Measurements from ENCODE around the gene DHX40. TPM values are rescaled to one million over a fixed set of nuclear protein-coding genes. Genes with fewer than 3 reads are reported as not detected.
A peak's percentile ranks its signal among the peaks of the same experiment; 100 is the strongest.

Gene DHX40
- total and polyA plus RNA-seq, 2 of the 13 experiments (the other 11 are each of a cell fraction or from before 2014, with no cell fraction given), result 22.2 to 37.0 TPM

- ChIA-PET POLR2A (no interaction called here), CTCF (ENCODE audit: low intra/inter-chr PET ratio, low total read pairs) (interaction anchor here (1.4 to 1.5 kb wide), 2 partner anchors 37 to 248 kb away, joined by 3 to 4 read pairs; no protein-coding TSS in a partner anchor)
- H3K27ac ChIP-seq (ENCODE audit: extremely low read length, insufficient read depth, low read length), result no peak overlapping the region
- H3K4me2 ChIP-seq (ENCODE audit: low read depth, low read length), result no peak overlapping the region
- DNase-seq (ENCODE audit: low spot score), result peak; percentile 17
- no peaks in the 10 kb centered on the region for H4K20me1 ChIP-seq (ENCODE audit: insufficient read depth, low read length)
- H2AFZ ChIP-seq (ENCODE audit: low read length), result no peak overlapping the region
- in situ Hi-C loops (cut with HindIII; ENCODE audit: extremely low pct_ligation_motif_present, low pct_unique_long_range_greater_than_20kb) (no loop called here), intact Hi-C loops (cut with micrococcal nuclease; ENCODE audit: unreplicated experiment) (loop anchor here (2.0 kb wide), 2 partner anchors 38 to 248 kb away; no protein-coding TSS in a partner anchor)
- ATAC-seq, result no peak
- no peak overlapping the region for H3K9ac ChIP-seq (ENCODE audit: insufficient read depth, low read depth, low read length)
- no peak for FAIRE-seq
- peaks cover 0 to 10% of the 10 kb centered on the region in 2 experiments; a peak in 1 of 5 replicates for H3K27me3 ChIP-seq (ENCODE audit: control insufficient read depth in 1 of 2, insufficient read depth in 2 of 2, low read length in 2 of 2)
- TF ChIP-seq CTCF (CRISPR knock-in tag; IDR thresholded peaks at IDR 0.05) (peak; percentile 35; the same call in 1 of the 2 replicates), STAG1 (CRISPR knock-in tag; IDR thresholded peaks at IDR 0.05) (peak; percentile 56), ZNF543 (CRISPR knock-in tag; IDR thresholded peaks at IDR 0.05) (no peak)
- H3K9me3 ChIP-seq (ENCODE audit: low read length), result no peaks in the 10 kb centered on the region
- peaks cover 18% of the 10 kb centered on the region for H3K4me1 ChIP-seq (ENCODE audit: insufficient read depth, low read length)
- H3K36me3 ChIP-seq (replicated peaks in 1 of 2; ENCODE audit: control insufficient read depth in 1 of 2, insufficient read depth in 2 of 2, low read length in 2 of 2), result no peaks in the 10 kb centered on the region
- no peaks in the 10 kb centered on the region for H3K79me2 ChIP-seq (ENCODE audit: insufficient read depth, low read length)
- H3K4me3 ChIP-seq (replicated peaks in 1 of 3; ENCODE audit: insufficient read depth in 1 of 3, low read depth in 2 of 3, low read length in 3 of 3), result no peak overlapping the region
- no TSS peak for BruUV-seq (replicated peaks)
Observed at GRCh38 chr17:59558953-59559352, 6.5 kb upstream of the DHX40 start.

GRCh38 chr17:59561042-59561441 lies 4.4 kb upstream of the DHX40 start:
- intact Hi-C loops (cut with micrococcal nuclease; ENCODE audit: unreplicated experiment), result no loop called here
- Histone ChIP-seq H2AFZ (ENCODE audit: low read length) (no peak overlapping the region), H3K79me2 (ENCODE audit: insufficient read depth, low read length) (peaks cover 2% of the 10 kb centered on the region), H3K4me1 (ENCODE audit: insufficient read depth, low read length) (peaks cover 26% of the 10 kb centered on the region), H4K20me1 (ENCODE audit: insufficient read depth, low read length) (no peaks in the 10 kb centered on the region), H3K9me3 (ENCODE audit: low read length) (no peaks in the 10 kb centered on the region), H3K9ac (ENCODE audit: insufficient read depth, low read depth, low read length) (no peak overlapping the region), H3K36me3 (replicated peaks in 1 of 2; ENCODE audit: control insufficient read depth in 1 of 2, insufficient read depth in 2 of 2, low read length in 2 of 2) (no peaks in the 10 kb centered on the region), H3K27ac (ENCODE audit: extremely low read length, insufficient read depth, low read length) (no peak overlapping the region), H3K4me2 (ENCODE audit: low read depth, low read length) (no peak overlapping the region), H3K27me3 (ENCODE audit: control insufficient read depth in 1 of 2, insufficient read depth in 2 of 2, low read length in 2 of 2) (peaks cover 0 to 6% of the 10 kb centered on the region in 2 experiments; a peak in 1 of 5 replicates), H3K4me3 (replicated peaks in 1 of 3; ENCODE audit: insufficient read depth in 1 of 3, low read depth in 2 of 3, low read length in 3 of 3) (no peak overlapping the region)
- FAIRE-seq, result no peak
- ChIA-PET CTCF (ENCODE audit: low intra/inter-chr PET ratio, low total read pairs) (no interaction called here), POLR2A (no interaction called here)
- 50% methylated on average over 2 of the region's 2 CpGs for WGBS (ENCODE audit: low lambda C conversion rate)
- BruUV-seq (replicated peaks), result no TSS peak
- in situ Hi-C loops (cut with HindIII; ENCODE audit: extremely low pct_ligation_motif_present, low pct_unique_long_range_greater_than_20kb), result loop anchor here (5.0 kb wide), 1 partner anchor 249 kb away; no protein-coding TSS in a partner anchor
- ATAC-seq, result peak; percentile 76
- DNase-seq (ENCODE audit: low spot score), result peak; percentile 49
- TF ChIP-seq ONECUT2 (CRISPR knock-in tag; IDR thresholded peaks at IDR 0.05) (no peak), AGO1 (IDR thresholded peaks at IDR 0.05; ENCODE audit: low read depth, low read length, poor library complexity, severe bottlenecking) (no peak), ZIK1 (CRISPR knock-in tag; IDR thresholded peaks at IDR 0.05; ENCODE audit: borderline replicate concordance, low read depth) (no peak), ZNF232 (CRISPR knock-in tag; IDR thresholded peaks at IDR 0.05; ENCODE audit: borderline replicate concordance) (no peak), SAP130 (CRISPR knock-in tag; IDR thresholded peaks at IDR 0.05; ENCODE audit: low read depth) (no peak), ZFX (CRISPR knock-in tag; IDR thresholded peaks at IDR 0.05; ENCODE audit: low read depth) (0 out of 2 replicates have a peak, but pooled peaks have one; percentile 21), TP53 (CRISPR knock-in tag; conservative IDR thresholded peaks at IDR 0.05) (no peak), CREBL2 (CRISPR knock-in tag; IDR thresholded peaks at IDR 0.05; ENCODE audit: borderline replicate concordance) (no peak), MED8 (CRISPR knock-in tag; IDR thresholded peaks at IDR 0.05; ENCODE audit: insufficient replicate concordance) (no peak), STAG1 (CRISPR knock-in tag; IDR thresholded peaks at IDR 0.05) (peak; percentile 47), BRCA1 (CRISPR knock-in tag; IDR thresholded peaks at IDR 0.05) (no peak), ZNF501 (CRISPR knock-in tag; IDR thresholded peaks at IDR 0.05) (no peak)

Measured in HepG2 (cell line).